NCI-H187 treated with DMSO at 0.1 percent for 48 hours (cell line): ENCODE results near the gene ZC3H18.

Source experiments
- DNase-seq: peaks from one replicate; lab custom pipeline; 2025; lab: John Stamatoyannopoulos, UW

ZC3H18 gene

DNA sequence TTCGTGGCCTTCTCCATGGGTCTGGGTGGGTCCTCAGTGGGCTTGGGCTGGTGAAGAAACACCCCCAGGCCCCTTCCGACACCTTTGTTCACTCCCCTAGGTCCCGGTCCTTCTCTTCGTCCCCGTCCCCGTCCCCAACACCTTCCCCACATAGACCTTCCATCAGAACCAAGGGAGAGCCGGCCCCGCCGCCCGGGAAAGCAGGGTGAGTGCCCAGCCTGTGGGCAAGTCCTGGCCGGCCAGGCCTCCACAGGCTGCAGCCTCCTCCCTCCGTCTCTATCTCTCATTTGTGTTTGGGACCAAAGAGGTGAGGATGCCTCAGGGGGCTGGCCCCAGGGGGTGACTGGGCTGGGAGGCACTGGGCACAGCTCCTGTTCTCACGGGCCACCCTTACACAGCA is 53.7 kb downstream of the ZC3H18 start:
- DNase-seq, result no peak

DNA sequence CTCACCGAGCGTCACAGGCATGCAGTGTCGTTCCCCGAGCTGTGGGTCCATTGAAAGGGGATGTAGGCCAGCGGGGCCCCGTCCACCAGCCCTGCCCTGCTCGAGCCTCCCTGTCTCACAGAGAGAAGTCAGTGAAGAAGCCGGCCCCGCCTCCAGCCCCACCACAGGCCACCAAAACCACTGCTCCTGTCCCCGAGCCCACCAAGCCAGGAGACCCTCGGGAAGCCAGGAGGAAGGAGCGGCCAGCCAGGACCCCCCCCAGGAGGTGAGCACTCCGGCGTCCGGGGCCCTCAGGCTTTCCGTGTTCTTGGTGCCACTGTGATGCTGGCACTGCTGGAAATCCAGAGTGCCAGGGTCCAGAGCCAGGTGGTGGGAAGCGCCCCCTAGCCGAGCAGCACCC is 54.3 kb downstream of the ZC3H18 start:
- DNase-seq, result no peak

DNA sequence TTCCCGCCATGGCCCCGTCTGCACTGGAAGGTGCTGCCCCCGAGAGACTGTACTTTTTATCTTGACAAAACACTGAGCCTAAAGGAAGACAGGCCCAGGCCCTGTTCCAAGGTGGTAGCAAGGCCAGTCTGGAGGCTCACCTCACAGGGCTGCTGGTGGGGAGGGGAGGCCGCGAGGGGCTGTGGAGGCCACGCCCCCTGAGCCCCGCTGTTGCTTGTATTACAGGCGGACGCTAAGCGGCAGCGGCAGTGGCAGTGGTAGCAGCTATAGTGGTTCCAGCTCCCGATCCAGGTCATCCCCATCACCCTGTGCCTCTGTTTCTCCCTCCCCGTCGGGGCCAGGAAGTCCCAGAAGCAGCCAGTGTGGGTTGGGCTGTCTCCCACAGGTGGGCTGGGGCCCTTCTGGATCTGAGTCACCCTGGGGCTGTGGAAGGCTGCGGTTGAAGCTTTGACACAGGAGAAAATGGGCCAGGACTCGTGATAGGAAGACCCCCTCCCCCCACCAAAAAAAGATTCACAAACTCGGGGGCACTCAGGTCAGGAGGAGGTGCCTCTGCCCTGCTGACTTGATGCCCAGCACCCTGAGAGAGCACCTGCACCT is 54.9 kb downstream of the ZC3H18 start:
- DNase-seq, result no peak

DNA sequence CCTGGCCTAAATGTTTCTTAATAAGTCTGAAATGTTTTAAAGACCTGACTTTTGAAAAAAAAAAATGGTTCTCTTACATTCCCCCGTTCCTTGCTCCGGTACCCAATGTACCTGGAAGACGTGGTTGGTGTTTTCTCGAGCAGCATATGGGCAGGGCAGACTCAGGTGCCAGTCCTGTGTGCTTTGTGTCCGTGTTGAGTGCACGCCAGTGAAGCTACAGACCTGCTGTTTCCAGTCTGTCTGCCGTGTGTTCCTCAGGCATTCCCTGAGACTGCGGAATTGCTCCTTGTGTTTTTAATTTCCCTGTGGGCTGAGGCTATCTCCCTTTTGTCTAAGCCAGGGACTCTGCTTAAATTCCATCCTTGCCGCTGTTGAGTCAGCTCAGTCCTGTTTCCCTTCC is 56.4 kb downstream of the ZC3H18 start:
- DNase-seq, result no peak

DNA sequence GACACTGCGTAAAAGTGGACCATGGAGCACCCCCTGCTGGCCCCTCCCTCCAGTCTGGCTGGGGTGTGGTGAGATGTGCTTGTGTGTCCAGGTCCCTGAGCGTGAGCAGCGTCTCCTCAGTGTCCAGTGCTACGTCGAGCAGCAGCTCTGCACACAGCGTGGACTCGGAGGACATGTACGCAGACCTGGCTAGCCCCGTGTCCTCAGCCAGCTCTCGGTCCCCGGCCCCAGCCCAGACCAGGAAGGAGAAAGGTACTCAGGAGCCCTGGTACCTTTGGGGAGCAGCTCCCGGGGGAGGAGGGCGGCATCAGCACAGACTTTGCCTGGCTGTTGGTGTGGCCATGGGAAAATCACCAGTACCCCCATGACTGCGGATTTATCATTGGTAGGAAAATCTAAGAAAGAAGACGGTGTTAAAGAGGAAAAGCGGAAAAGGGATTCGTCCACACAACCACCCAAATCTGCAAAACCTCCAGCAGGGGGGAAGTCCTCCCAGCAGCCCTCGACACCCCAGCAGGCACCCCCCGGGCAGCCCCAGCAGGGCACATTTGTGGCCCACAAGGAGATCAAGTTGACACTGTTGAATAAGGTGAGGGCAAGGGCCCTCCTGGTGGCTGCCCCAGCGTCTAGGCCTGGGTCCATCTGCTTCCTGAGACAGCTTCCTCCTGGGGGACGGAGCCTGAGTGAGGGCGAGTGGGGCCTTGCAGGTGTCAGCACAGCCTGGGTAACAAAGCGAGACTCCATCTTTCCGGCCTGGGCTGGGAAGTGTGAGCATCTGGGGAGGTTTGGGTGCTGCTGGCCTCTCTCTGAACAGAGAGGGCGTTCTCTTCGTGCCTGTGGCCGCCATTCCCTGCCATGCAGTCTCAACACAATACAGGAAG is 57.6 kb downstream of the ZC3H18 start:
- DNase-seq, result no peak

DNA sequence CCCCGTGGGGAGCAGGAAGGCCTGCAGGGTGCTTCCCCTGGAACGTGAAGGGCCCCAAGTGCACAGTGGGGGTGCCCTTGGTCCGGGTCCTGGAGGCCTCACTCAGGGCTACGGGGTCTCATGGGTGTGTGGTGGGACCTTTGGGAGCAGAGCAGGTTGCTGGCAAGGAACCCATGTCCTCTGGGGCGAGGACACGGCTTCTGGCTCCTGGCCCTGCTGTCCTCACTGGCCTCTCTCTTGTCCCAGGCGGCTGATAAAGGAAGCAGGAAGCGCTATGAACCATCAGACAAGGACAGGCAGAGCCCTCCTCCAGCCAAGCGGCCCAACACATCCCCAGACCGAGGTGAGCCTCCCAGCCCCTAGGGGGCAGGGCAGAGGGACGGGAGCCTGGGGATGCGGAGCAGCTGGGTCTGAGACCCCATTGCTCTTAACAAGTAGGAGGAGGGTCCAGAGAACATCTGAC is 58.3 kb downstream of the ZC3H18 start:
- DNase-seq, result no peak

DNA sequence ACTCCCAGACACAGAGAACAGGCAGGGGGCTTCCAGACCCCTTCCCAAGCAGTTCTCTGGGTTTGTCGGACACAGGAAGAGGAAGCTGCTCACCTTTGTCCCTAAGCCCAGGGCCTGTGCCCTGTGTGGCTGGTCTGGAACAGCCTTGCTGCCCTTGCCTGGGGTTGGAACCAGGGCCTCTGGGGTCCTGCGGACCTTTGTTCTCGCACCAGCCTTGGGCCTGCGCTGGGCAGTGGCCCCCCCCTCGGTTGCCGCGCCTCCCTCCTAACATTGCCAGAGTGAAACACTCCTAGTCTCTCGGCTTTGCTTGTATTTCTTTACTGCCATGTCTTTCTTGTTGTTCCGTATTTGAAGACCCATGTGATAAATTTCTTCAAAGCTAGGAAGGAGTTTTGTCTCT is 59.6 kb downstream of the ZC3H18 start:
- DNase-seq, result no peak

DNA sequence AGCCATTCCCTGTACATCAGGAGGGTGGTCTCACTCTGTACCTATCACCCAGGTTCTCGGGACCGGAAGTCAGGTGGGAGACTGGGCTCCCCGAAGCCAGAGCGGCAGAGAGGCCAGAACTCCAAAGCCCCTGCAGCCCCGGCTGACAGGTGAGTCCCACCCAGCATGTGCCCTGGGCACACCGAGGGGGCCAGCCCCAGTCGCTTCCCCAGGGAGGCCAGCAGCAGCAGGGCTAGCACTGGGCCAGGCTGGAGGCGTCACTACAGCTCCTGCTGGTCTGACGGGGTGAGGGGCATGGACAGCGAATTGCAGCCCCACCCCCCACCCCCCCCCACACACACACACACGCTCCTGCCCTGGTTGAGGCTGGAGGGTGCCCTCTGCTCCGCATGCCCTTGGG is 60.2 kb downstream of the ZC3H18 start:
- DNase-seq, result no peak

DNA sequence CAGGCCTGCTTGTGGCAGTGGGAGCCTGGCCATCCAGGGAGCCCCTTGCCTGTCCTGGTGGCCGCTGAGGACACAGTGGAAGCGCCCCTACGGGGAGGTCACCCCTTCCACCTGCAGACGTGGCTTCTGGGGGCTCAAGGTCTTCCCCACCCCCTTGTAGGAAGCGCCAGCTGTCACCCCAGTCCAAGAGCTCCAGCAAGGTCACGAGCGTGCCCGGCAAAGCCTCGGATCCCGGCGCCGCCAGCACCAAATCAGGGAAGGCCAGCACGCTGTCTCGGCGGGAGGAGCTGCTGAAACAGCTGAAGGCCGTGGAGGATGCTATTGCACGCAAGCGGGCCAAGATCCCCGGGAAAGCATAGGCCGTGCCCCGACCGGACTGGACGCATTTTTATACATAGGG is 60.7 kb downstream of the ZC3H18 start:
- no peak for DNase-seq

DNA sequence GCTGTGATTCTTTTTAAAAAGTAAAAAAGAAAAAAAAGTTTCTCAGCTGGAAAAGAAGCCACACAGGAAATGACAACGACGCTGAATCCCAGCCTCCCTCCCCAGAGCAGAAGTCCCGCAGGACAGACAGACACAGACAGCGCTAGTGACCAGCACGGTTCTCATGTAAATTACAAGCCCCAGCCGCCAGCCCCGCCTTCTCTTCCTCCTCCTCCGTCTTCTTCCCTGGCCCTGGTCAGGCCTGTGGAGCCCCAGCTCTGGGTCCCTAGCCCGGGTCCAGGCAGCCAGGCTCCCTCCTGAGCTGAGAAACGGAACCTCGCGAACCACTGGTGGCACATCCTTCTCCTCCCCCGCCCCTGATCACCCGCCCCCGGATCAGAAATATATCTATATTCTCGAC is 61.2 kb downstream of the ZC3H18 start:
- no peak for DNase-seq

DNA sequence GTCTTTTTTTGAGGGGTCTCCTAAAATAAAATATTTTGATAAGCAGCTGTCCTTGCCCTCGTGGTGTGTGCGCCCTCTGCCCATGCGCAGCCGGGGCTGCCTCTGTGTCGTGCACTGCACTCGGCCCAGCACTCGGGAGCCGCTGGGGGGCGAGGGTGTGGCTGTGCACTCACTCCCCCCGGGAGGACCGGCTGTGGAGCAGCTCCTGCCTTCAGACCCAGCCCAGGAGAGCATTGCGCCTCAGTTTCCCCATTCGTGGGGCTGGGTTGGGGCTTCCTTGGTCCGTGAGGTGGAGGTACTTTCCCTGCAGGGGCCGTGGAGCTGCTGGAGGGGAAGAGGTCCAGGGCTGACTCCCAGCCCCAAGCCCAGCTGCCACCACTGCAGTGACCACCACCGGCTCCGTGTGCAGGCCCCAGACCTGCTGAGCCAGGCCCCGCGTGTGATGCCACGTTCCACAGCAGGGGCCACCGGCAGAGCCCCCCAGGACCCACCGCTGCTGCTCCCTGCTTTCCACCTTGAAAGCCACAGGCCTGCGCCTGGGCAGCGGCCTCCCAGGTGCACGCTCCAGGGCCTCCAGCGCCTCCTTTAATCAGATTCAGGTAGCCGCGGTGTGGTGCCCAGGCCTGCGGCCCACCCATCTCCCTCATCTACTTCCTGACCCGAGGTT is 61.9 kb downstream of the ZC3H18 start:
- no peak for DNase-seq

DNA sequence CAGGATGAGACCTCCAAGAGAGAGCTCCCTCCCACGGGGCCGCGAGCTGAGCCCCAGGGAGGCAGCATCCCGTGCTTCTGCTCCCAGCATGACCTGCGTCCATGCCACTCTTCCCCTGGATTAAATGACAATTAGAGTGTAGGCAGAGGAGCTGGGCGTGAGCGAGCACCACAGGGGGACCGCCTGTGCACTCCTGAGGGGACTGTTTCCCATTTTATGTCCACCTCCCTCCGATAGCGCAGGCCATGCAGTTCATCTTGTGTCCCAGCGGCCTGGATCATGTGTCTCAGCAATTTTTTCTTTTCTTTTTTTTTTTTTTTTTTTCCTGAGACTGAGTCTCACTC is 62.4 kb downstream of the ZC3H18 start:
- DNase-seq, result no peak

DNA sequence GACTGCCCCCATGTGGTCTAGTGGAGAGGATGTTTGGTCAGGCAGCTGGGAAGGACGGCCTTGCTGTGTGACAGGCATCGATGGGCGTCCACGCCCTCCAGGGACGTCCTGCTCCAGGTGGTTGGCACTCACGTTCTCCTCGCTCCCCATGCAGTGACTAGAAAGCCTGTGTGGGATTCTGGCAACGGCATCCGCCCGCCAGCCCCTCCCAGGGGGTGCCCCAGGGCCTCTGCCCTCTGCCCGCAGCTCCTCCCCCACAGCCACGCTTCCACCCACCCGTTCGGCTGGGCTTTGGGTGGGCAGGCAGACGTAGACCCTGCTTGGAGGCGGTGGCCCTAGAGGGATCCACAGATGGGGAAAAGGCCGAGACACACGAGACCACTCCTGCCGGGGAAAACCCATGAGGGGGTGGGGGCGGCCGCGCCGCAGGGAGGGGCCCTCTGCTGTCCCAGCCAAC is 63.5 kb downstream of the ZC3H18 start:
- DNase-seq, result no peak

DNA sequence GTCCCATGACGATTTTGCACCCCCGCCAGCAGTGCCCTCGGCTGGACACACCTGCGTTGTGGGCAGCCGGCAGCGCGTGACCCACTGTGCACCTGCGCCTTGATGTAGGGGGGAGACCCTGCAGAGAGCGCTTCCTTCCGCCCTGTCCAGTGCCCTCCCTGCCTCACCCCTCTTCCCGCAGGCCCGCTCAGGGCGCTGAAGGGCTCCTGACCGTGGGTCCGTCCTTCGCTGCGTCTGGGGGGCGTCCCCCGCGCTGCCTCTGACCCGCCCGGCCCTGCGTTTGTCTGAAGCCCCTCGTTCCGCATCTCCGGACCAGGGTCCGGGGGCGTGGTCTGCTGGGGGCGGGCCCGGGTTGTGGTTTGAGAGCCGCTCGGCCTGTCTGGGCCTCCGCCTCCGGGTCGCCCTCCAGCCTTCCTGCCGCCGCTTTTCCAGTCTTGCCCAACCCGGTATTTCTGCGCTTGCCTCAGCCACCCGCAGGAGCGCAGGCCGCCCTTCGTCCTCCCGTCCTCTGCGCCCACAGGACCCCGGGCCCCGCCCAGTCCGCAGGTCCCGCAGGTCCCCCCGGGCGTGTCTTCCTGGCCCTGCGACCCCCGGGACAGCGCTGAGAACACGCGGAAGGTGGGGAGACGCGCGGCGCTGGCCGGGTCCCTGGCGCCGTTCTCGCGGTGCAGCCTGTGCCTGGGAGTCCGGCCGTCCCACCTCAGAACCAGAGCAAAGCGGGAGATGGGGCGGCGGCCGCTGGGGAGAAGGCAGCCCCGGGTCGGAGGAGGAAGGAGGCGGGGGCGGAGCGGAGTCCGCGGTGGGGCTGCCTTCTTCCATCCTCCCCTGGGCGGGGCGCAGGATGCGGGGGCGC is 64.2 kb downstream of the ZC3H18 start:
- no peak for DNase-seq

DNA sequence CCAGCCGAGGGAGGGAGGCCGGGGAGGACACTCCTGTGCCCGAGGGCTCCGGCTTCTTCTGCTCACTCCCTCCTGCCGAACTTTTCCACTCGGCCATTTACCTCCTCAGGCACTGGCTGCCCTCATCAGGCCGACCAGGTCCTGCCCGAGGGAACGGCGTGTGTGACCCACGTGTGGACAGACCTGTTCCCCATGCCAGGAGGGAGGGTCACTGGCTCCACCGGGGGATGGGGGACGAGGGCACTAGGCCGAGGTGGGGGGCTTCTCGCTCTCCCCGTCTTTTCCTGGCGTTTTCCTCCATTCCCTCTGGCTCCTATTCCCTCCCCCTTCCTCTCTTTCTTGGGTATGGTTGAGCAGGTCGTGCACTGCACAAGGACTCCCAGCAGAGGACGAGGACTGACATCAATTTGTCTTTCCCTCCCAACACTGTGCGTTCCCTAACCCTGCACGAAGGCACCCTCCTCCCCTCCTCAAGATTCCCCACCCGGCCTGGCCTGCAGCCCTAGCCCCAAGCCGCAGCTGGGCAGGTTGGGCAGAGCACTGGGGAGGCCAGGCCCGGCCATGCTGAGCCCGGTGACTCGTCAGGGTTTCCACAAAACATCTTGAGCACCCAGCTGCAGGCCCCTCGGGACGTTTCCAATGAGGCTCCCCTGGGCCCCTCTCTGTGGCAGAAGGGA is 64.9 kb downstream of the ZC3H18 start:
- DNase-seq, result no peak

DNA sequence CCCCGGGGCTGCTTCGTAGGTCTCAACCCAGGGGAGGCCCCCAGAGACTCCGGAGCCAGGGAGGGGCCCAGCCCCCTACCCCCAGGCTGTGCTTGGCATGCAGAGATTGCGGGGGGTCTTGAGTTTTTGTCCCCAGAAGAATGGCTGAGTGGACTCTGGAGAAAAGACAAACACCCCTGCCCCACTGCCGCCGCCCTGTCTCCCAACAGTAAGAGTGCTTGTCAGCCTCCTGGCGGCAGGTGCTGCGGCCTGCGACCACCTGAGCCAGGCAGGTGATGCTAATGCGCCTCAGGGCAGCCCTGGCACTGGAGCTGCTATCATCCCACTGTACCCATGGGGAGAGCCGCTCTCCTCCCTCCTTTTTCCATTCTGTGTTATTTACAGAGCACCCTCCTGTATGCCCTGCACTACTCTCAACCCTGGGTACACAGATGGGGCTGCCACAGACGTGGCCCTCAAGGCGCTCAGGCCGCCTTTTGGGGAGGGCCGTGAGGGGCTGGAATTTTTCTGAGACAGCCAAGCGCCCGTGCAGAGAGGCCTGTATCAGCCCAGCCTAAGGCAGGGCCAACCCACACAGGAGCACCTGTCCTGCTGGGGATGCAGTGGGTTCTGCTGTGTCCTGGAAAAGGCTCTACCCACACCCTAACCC is 65.6 kb downstream of the ZC3H18 start:
- DNase-seq, result no peak

DNA sequence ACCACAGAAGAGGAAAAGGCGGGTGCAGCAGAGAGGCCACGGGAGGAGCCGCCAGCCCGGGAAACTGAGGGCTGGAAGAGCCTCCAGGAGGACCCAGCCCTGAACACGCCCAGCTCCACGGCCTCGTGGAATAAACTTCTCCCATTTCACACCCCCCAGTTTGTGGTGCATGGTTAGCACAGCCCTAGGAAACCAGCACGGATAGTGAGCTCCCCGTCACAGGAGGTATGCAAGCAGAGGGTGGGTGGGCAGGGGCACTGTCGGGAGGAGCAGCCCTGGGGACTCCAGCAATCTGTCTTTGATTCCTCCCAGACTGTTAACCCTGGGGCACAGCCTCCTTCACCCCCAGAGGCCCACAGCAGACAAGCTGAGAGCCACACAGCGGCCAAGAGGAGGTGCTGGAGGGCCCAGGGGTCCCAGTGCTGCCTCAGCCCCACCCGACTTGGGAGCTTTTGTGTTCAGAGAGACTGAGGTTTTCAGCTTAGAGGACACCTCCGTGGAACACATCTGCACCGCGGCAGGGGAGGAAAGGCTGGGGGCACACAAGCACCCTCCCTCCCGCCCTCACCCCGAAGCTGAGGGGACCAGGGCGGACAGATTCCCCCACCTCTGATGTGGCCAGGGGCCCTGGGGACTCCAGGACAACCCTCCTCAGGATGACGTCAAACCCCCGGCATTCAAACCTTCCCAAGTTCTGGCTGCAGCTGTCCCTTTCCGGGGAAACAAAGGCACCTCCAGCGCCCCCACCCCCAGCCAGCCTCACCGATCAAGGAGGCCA is 66.5 kb downstream of the ZC3H18 start:
- no peak for DNase-seq

DNA sequence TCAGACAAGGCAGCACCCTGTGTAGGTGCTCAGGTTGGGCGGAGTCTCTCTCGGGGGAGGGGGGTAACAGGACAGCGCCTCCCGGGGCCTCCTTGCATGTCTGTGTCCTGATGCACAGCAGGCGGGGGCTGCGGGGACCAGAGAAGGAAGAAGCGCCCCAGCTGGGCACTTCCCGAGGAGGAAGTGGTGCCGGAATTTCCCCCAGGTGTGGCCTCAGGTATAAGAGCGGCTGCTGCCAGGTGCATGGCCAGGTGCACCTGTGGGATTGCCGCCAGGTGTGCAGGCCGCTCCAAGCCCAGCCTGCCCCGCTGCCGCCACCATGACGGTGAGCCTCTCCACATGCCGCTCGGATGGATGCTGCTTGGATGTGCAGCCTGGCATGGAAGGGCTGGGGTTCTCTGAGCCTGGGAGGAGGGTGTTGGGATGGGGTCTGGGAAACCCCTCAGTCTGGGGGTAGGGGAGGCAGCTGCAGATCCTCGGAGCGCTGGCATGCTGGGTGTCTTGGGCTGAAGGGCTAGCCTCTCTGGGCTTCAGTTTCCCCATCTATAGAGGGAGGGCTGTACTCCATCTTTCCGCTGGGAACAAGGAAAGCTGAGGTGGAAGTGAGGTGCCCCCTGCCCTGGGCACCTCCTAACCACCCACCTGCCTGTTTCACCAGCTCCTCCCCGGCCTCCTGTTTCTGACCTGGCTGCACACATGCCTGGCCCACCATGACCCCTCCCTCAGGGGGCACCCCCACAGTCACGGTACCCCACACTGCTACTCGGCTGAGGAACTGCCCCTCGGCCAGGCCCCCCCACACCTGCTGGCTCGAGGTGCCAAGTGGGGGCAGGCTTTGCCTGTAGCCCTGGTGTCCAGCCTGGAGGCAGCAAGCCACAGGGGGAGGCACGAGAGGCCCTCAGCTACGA is 68.4 kb downstream of the ZC3H18 start, which contains the start of gene IL17C:
TSS of gene IL17C (plus strand) at position 250 of the 908 bp plus-strand sequence. CDS start at position 320, 70 bp downstream.
- peak; percentile 37 for DNase-seq
